ENCODE measurements around the gene DNM1.
"Not testable (repeated sequence)": the region's sequence is repeated elsewhere in the genome, so short reads cannot be mapped to it uniquely, and the experiment has no call there.

The DNM1 gene

DNA sequence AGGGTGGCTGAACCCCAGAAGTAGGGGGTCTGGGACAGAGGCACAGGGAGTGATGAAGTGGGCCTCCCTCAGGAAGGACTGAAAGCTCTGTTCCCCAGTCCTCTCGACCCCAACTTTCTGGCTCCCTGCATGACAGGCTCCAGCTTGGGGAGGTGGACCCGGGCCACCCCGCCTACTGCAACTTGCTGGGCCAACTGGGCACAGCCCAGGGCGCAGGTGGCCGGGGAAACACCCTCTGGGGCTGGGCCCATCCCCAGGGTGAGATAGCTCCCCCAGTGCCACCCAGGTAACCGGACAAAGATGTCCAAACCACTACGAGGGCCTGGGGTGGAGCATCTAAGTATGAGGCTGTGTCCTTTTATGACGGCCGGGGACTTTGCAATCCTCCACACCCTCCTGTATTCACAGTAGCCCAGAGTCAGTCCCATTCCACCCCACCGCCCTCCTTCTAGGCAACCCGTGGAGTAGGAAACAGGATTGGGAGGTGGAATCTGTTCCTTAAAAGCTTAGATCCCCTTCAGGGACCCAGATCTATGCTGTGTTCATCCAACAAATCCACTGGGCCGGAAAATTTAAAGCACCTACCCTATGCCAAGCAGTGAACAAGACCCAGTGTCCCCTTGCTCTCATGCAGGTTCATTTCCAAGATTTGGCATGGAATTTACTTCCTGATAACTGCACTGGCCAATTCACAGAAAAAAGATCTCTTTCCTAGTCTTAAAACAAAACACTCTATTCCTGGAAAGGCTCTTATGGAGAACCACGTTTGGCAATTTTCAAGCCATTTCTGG, 19.9 kb downstream of the DNM1 start:
- no peak overlapping the region for H3K4me3 ChIP-seq (ENCODE audit: low read depth, low read length)
- DNase-seq (ENCODE audit: low read depth, low spot score), result no peak
- no peak for TF ChIP-seq CTCF (IDR thresholded peaks at IDR 0.05; ENCODE audit: insufficient read depth, low read length, missing control alignments)
- ChIA-PET POLR2A (no interaction called here), CTCF (no interaction called here)

DNA sequence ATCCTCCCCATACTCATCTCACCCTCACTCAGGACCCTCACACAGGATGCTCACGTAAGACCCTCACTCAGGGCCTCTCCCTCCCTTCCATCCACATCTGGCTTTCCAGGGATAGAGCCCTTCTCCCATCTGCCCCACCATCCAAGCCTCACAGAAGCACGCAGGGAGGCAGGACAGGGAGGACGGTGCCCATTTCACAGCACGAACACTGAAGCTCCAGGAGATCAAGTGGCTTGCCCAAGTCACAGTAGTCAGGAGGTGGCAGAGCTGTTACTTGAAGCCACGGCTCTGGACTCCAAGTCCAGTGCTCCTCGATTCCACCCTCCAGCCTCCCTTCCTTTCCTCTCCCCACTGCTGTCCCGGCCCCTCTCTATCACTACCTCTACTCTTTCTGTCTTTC, 21.7 kb downstream of the DNM1 start:
- CTCF ChIA-PET, result interaction anchor here (1.1 to 1.3 kb wide), 3 partner anchors 9 to 107 kb away, joined by 3 to 4 read pairs (median 3); no protein-coding TSS in a partner anchor
- POLR2A ChIA-PET, result no interaction called here
- TF ChIP-seq CTCF (IDR thresholded peaks at IDR 0.05; ENCODE audit: insufficient read depth, low read length, missing control alignments), result no peak
- no peak for DNase-seq (ENCODE audit: low read depth, low spot score)
- H3K4me3 ChIP-seq (ENCODE audit: low read depth, low read length), result no peak overlapping the region

GRCh38 chr9:128225770-128226411, 22.7 kb downstream of the DNM1 start:
- no peak overlapping the region for H3K4me3 ChIP-seq (ENCODE audit: low read depth, low read length)
- no peak for DNase-seq (ENCODE audit: low read depth, low spot score)
- no peak for TF ChIP-seq CTCF (IDR thresholded peaks at IDR 0.05; ENCODE audit: insufficient read depth, low read length, missing control alignments)
- ChIA-PET CTCF (interaction anchor here (1.1 to 1.3 kb wide), 2 partner anchors 16 to 108 kb away, joined by 3 to 4 read pairs; no protein-coding TSS in a partner anchor), POLR2A (no interaction called here)

GRCh38 chr9:128226412-128226801, 23.2 kb downstream of the DNM1 start:
- no peak for TF ChIP-seq CTCF (IDR thresholded peaks at IDR 0.05; ENCODE audit: insufficient read depth, low read length, missing control alignments)

DNA sequence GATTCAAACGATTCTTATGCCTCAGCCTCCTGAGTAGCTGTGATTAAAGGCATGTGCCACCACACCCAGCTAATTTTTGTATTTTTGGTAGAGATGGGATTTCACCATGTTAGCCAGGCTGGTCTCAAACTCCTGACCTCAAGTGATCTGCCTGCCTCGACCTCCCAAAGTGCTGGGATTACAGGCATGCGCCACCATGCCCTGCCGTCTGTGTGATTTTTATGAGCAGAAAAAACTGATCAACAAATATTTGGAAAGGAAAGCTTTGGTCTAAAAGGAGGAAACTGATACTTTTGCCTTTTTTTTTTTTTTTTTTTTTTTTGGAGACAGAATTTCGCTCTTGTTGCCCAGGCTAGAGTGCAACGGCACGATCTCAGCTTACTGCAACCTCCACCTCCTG, 27.7 kb downstream of the DNM1 start:
- POLR2A ChIA-PET; DNase-seq (ENCODE audit: low read depth, low spot score); H3K4me3 ChIP-seq (ENCODE audit: low read depth, low read length); CTCF ChIA-PET: not testable (repeated sequence)

More at GRCh38 chr9:128226412-128226801, 23.2 kb downstream of the DNM1 start:
- H3K4me3 ChIP-seq (ENCODE audit: low read depth, low read length), result no peak overlapping the region
- ChIA-PET CTCF (interaction anchor here (0.9 kb wide), 1 partner anchor 29 kb away, joined by 3 read pairs; no protein-coding TSS in a partner anchor), POLR2A (no interaction called here)
- no peak for DNase-seq (ENCODE audit: low read depth, low spot score)

DNA sequence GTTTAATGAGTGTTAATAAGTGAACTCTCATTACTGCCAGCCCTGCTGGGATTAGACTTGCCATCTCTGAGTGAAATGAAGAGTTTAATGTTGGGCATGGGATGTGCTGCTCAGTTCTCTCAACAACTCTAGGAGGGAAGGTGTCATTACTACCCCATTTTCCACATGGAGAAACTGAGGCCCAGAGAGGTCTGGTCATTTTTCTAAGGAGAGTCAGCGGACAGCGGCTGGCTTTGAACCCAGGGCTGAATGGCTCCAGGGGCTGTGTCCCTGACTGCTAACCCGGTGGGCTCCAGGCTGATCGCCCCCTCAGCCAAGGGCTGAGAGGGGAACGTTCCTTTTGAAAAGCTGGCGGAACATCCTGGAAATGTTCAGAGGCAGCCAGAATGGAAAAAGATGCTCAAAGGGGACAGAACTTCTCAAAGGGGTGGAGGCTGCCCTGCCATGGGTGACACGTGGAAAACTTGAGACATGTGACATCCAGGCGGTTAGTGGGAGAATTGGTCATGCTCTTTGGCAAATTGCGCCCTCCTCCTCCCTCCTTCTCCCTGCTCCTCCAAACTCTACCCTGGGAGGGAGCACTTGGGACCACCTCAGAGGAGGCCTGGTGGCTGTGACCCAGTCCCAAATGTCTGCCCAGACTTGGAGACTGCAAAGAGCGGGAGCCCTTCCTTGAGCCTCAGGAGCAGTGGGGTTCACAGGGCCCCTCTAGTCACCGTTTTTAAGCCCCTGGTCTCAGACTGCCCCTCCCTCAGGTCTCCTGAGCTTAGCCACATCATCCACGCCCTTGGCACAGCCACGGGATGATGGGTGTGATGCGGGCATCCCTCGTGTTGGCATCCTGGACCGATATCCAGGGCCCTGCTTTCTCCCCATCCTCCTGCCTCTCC, 28.7 kb downstream of the DNM1 start:
- CTCF ChIA-PET, result interaction anchor here (1.2 to 1.6 kb wide), 3 partner anchors 9 to 25 kb away, joined by 4 to 7 read pairs (median 5); no protein-coding TSS in a partner anchor
- TF ChIP-seq CTCF (IDR thresholded peaks at IDR 0.05; ENCODE audit: insufficient read depth, low read length, missing control alignments), result no peak

More for the DNA sequence above, 28.7 kb downstream of the DNM1 start:
- H3K4me3 ChIP-seq (ENCODE audit: low read depth, low read length), result no peak overlapping the region
- POLR2A ChIA-PET, result no interaction called here
- DNase-seq (ENCODE audit: low read depth, low spot score), result no peak

Data from AG04449 (cell line).